GM12874 (cell line): Measurements from ENCODE around the gene SAMD8.

Source experiments
- CTCF ChIP-seq: IDR thresholded peaks from 2 replicates; pipeline ENCODE4 v1.5.1; 2011; ENCODE audit warnings: low read depth, mild to moderate bottlenecking, control low read depth, low read length, moderate library complexity; ENCODE audit not compliant: insufficient read depth

SAMD8 gene

DNA sequence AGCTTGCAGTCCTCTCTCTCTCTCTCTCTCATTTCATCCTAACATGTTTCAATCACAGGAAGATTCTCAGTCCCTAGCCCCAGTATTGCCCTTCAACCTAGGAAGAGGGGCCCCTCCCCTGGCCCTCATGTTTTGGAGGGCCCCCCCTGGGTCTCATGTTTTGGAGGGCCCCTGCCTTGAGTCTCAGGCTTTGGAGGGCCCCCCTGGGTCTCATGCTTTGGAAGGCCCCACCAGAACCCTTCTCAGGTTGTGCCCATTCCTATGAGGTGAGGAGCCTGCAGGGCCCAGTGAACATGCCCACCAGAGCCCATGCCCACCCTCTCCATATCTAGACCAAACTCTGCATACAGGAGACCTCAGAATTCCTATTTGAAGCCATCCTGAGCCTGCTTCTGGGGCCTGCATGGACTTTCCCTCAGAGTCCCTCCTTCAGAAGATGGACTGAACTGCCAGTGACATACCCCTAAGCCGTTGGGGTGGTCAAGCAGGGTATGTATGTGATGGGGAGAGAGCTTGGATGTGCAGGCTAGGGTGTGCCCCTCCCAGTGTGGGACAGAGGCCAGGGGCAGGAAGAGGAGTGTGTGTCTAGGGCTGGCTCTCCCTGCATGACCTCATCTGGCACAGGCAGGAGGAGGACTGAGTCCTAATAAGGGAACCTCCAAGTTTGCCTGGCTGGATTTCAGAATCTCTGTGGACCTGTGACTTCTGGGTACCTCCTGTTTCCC lies 91.0 kb downstream of the SAMD8 start:
- no peak for TF ChIP-seq CTCF

DNA sequence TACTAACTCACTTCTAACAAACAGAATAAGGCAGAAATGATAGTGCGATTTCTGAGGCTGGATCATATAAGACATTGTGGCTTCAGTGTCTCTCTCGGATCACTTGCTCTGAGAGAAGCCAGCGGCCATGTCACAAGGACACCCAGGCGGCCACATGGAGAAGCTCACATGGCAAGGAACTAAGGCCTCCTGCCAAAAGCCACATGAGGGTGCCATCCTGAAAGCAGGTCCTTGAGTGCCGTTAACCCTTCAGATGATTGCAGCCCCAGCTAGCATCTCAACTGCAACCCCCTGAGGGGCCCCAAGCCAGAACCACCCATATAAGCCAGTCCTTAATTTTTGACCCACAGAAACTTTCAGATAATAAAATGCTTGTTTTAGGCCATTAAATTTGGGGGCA lies 92.3 kb downstream of the SAMD8 start:
- TF ChIP-seq CTCF: no peak

DNA sequence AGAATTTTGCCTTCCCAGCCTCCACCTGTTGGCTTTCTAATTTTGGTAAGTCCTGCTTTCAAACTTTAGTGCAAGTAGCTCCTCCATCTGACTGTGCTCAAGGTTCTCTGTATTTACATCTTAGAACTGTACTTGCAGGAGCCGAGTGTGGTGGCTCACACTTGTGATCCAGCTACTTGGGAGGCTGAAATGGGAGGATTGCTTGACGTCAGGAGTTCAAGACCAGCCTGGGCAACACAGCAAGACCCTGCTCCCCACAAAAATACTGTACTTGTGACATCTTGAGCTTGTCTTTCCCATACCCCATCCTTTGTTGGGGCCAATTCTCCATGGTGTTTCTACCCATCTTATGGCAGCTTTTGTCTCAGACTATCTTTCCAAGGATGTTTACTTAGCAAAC lies 94.5 kb downstream of the SAMD8 start:
- no peak for TF ChIP-seq CTCF

GRCh38 chr10:75207079-75207856 lies 95.8 kb downstream of the SAMD8 start:
- TF ChIP-seq CTCF: no peak

DNA sequence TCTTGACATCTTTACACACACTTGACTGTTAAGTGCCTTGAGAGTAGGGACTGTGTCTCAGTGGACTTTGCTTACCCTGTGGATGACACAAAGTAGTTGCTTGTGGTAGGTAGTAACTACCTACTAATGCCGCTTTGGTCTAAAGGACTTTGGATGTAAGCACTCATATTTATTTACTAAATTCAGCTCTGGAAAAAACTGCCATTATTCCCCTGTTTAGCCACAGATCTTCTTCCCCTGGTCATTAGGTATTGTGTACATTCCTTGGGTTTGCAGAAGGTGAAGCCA lies 96.3 kb downstream of the SAMD8 start:
- TF ChIP-seq CTCF: no peak

GRCh38 chr10:75208181-75208580 lies 96.7 kb downstream of the SAMD8 start:
- TF ChIP-seq CTCF: no peak

GRCh38 chr10:75209086-75209920 lies 97.8 kb downstream of the SAMD8 start:
- TF ChIP-seq CTCF: no peak
